Measurements from ENCODE around the gene NPEPPS. TPM values are rescaled to one million over a fixed set of nuclear protein-coding genes. Genes with fewer than 3 reads are reported as not detected.
A peak's percentile ranks its signal among the peaks of the same experiment; 100 is the strongest.
"Not testable (repeated sequence)": the region's sequence is repeated elsewhere in the genome, so short reads cannot be mapped to it uniquely, and the experiment has no call there.

NPEPPS gene
- total RNA-seq, 1 donor from 2014 or later = 121 TPM

GRCh38 chr17:47531233-47531820, 419 bp downstream of the NPEPPS start:
- H3K4me2 ChIP-seq = peak overlapping the region; percentile 82
- not testable (repeated sequence) for H3K9me3 ChIP-seq (ENCODE audit: low read depth); H2AFZ ChIP-seq (replicated peaks); H3F3A ChIP-seq (ENCODE audit: low read depth); H3K27ac Mint-ChIP-seq; H3K9me3 Mint-ChIP-seq; H3K27me3 ChIP-seq; H3K36me3 ChIP-seq; H3K4me3 Mint-ChIP-seq; H3K36me3 Mint-ChIP-seq; H3K4me1 Mint-ChIP-seq; H3K27me3 Mint-ChIP-seq (ENCODE audit: insufficient read depth, low read depth)
- DNase-seq (ENCODE audit: low spot score) = peak; percentile 53
- peaks cover 23% of the 10 kb centered on the region for H4K20me1 ChIP-seq (ENCODE audit: low read depth)
- H3K4me3 ChIP-seq = peak overlapping the region; percentile 77
- H3K79me2 ChIP-seq (ENCODE audit: low read depth) = peaks cover 44% of the 10 kb centered on the region
- H3K9ac ChIP-seq = peak overlapping the region; percentile 42
- peaks cover 10% of the 10 kb centered on the region for H3K4me1 ChIP-seq
- H3K27ac ChIP-seq = peak overlapping the region; percentile 83

GRCh38 chr17:47539085-47539484, 8.2 kb downstream of the NPEPPS start:
- not testable (repeated sequence) for H3K36me3 ChIP-seq; H3K9me3 ChIP-seq (ENCODE audit: low read depth); H3K4me1 ChIP-seq; H3K4me3 Mint-ChIP-seq; H3K9ac ChIP-seq; H3K36me3 Mint-ChIP-seq; H3K4me3 ChIP-seq; H3F3A ChIP-seq (ENCODE audit: low read depth); DNase-seq (ENCODE audit: low spot score); H3K4me2 ChIP-seq; H3K9me3 Mint-ChIP-seq; H3K27ac Mint-ChIP-seq; H3K27ac ChIP-seq; H2AFZ ChIP-seq (replicated peaks); H3K27me3 Mint-ChIP-seq (ENCODE audit: insufficient read depth, low read depth); H3K4me1 Mint-ChIP-seq; H3K27me3 ChIP-seq
- Histone ChIP-seq H4K20me1 (ENCODE audit: low read depth) (peaks cover 30% of the 10 kb centered on the region), H3K79me2 (ENCODE audit: low read depth) (peaks cover 93% of the 10 kb centered on the region)

GRCh38 chr17:47541676-47542075, 10.8 kb downstream of the NPEPPS start:
- not testable (repeated sequence) for H3K27me3 ChIP-seq; H3K4me1 ChIP-seq; H3K4me2 ChIP-seq; DNase-seq (ENCODE audit: low spot score); H3K9me3 Mint-ChIP-seq; H3K9me3 ChIP-seq (ENCODE audit: low read depth); H2AFZ ChIP-seq (replicated peaks); H3K4me3 ChIP-seq; H3K27me3 Mint-ChIP-seq (ENCODE audit: insufficient read depth, low read depth); H3F3A ChIP-seq (ENCODE audit: low read depth); H3K4me1 Mint-ChIP-seq; H3K36me3 Mint-ChIP-seq; H3K27ac Mint-ChIP-seq; H3K36me3 ChIP-seq; H3K4me3 Mint-ChIP-seq; H3K9ac ChIP-seq; H3K27ac ChIP-seq
- peaks cover 84% of the 10 kb centered on the region for H3K79me2 ChIP-seq (ENCODE audit: low read depth)
- H4K20me1 ChIP-seq (ENCODE audit: low read depth) = peaks cover 28% of the 10 kb centered on the region

GRCh38 chr17:47544327-47544726, 13.4 kb downstream of the NPEPPS start:
- not testable (repeated sequence) for H3K27ac ChIP-seq, H3K27ac Mint-ChIP-seq
- peaks cover 14% of the 10 kb centered on the region for H4K20me1 ChIP-seq (ENCODE audit: low read depth)

GRCh38 chr17:47554733-47555132, 23.8 kb downstream of the NPEPPS start:
- H2AFZ ChIP-seq (replicated peaks); H3K9ac ChIP-seq; H3K27me3 ChIP-seq; H3K9me3 ChIP-seq (ENCODE audit: low read depth); H3K36me3 ChIP-seq; H3K27ac ChIP-seq; H3K27ac Mint-ChIP-seq; H3K4me3 ChIP-seq; H3K4me1 Mint-ChIP-seq; H3K4me1 ChIP-seq; H3K4me2 ChIP-seq; H3K27me3 Mint-ChIP-seq (ENCODE audit: insufficient read depth, low read depth); H3K9me3 Mint-ChIP-seq; H4K20me1 ChIP-seq (ENCODE audit: low read depth); H3F3A ChIP-seq (ENCODE audit: low read depth); H3K4me3 Mint-ChIP-seq; DNase-seq (ENCODE audit: low spot score); H3K36me3 Mint-ChIP-seq: not testable (repeated sequence)
- H3K79me2 ChIP-seq (ENCODE audit: low read depth) = peaks cover 43% of the 10 kb centered on the region

More at GRCh38 chr17:47544327-47544726, 13.4 kb downstream of the NPEPPS start:
- H3K27me3 Mint-ChIP-seq (ENCODE audit: insufficient read depth, low read depth); H3K9me3 Mint-ChIP-seq; H2AFZ ChIP-seq (replicated peaks); H3F3A ChIP-seq (ENCODE audit: low read depth); H3K4me3 Mint-ChIP-seq; DNase-seq (ENCODE audit: low spot score); H3K4me1 ChIP-seq; H3K9me3 ChIP-seq (ENCODE audit: low read depth); H3K4me1 Mint-ChIP-seq; H3K4me3 ChIP-seq; H3K36me3 ChIP-seq; H3K27me3 ChIP-seq; H3K4me2 ChIP-seq; H3K9ac ChIP-seq: not testable (repeated sequence)
- peaks cover 64% of the 10 kb centered on the region for H3K79me2 ChIP-seq (ENCODE audit: low read depth)
- H3K36me3 Mint-ChIP-seq = peaks cover 12% of the 10 kb centered on the region

GRCh38 chr17:47556108-47556507, 25.2 kb downstream of the NPEPPS start:
- H3K4me1 ChIP-seq; H3K27me3 ChIP-seq; H3K27me3 Mint-ChIP-seq (ENCODE audit: insufficient read depth, low read depth); H3K9me3 ChIP-seq (ENCODE audit: low read depth); H3K27ac ChIP-seq; H3K4me3 ChIP-seq; H3K4me1 Mint-ChIP-seq; H3F3A ChIP-seq (ENCODE audit: low read depth); H3K27ac Mint-ChIP-seq; H3K4me2 ChIP-seq; H3K4me3 Mint-ChIP-seq; H3K9ac ChIP-seq; H3K9me3 Mint-ChIP-seq; H3K36me3 Mint-ChIP-seq; DNase-seq (ENCODE audit: low spot score); H3K36me3 ChIP-seq; H2AFZ ChIP-seq (replicated peaks): not testable (repeated sequence)
- peaks cover 56% of the 10 kb centered on the region for H3K79me2 ChIP-seq (ENCODE audit: low read depth)
- peaks cover 13% of the 10 kb centered on the region for H4K20me1 ChIP-seq (ENCODE audit: low read depth)

GRCh38 chr17:47560517-47561043, 29.7 kb downstream of the NPEPPS start:
- Histone ChIP-seq H4K20me1 (ENCODE audit: low read depth) (peaks cover 21% of the 10 kb centered on the region), H3K79me2 (ENCODE audit: low read depth) (peaks cover 81% of the 10 kb centered on the region)
- not testable (repeated sequence) for H3K4me3 Mint-ChIP-seq; H3K27ac Mint-ChIP-seq; H2AFZ ChIP-seq (replicated peaks); H3K9me3 Mint-ChIP-seq; H3K9me3 ChIP-seq (ENCODE audit: low read depth); H3K4me3 ChIP-seq; H3K27me3 Mint-ChIP-seq (ENCODE audit: insufficient read depth, low read depth); H3F3A ChIP-seq (ENCODE audit: low read depth); DNase-seq (ENCODE audit: low spot score); H3K4me1 Mint-ChIP-seq; H3K27ac ChIP-seq; H3K36me3 Mint-ChIP-seq; H3K9ac ChIP-seq; H3K27me3 ChIP-seq; H3K4me1 ChIP-seq; H3K36me3 ChIP-seq; H3K4me2 ChIP-seq

GRCh38 chr17:47561698-47562405, 30.9 kb downstream of the NPEPPS start:
- H3K4me2 ChIP-seq; H3F3A ChIP-seq (ENCODE audit: low read depth); H3K27me3 ChIP-seq; H3K9me3 ChIP-seq (ENCODE audit: low read depth); H3K27ac Mint-ChIP-seq; H3K9me3 Mint-ChIP-seq; DNase-seq (ENCODE audit: low spot score); H3K4me3 Mint-ChIP-seq; H3K36me3 Mint-ChIP-seq; H3K9ac ChIP-seq; H3K27me3 Mint-ChIP-seq (ENCODE audit: insufficient read depth, low read depth); H2AFZ ChIP-seq (replicated peaks); H3K4me3 ChIP-seq; H3K36me3 ChIP-seq; H3K4me1 Mint-ChIP-seq; H3K4me1 ChIP-seq: not testable (repeated sequence)
- Histone ChIP-seq H4K20me1 (ENCODE audit: low read depth) (peaks cover 21% of the 10 kb centered on the region), H3K79me2 (ENCODE audit: low read depth) (peaks cover 90% of the 10 kb centered on the region), H3K27ac (peak overlapping the region; percentile 46)

Data from neural progenitor cell (in vitro differentiated cells).